DMS53 treated with DMSO at 0.1 percent for 48 hours (cell line): ENCODE data around the gene ADAMTS3.

ENCODE experiments used
- DNase-seq: peaks from one replicate; lab custom pipeline; 2025; ENCODE audit not compliant: unreplicated experiment; lab: John Stamatoyannopoulos, UW

ADAMTS3 gene

DNA sequence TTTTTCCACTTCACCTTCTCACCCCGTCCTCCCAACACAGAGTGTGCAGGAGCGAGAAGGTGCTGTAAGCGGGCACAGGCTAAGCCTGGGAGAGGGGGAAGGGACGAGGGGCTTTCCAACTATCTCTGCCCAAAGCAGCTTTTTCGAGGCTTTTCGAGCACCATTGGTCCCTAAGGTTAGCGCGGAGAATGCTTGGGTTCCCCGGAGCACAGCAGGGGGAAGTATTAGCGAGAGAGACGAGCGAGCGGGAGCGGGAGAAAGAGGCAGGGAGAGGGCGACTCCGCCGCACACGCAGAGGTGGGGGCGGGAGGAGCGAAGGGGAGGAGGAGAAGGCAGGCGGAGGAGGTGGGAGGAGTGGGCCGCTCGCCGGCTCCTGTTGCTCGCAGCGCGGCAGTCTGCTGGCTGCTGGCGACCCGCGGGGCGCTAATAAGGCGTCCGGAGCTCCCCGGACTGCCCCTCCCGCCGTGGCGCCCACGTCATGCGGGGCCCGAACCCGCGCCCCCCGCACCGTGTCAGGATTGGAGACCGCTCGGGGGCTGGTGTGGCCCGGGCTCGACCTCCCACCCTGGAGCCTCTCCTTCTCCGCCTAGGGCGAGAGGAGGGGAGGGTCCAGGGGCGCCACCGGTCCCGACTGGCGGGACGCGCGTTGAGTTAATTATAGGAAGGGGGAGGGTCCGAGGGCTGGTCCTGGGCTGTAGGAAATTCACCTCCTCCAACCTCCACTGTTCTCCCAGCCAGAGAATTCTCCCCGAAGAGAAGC lies at the start of gene ADAMTS3:
TSS of gene ADAMTS3 (minus strand) at position 263 of the 760 bp plus-strand sequence. CDS start 459 bp downstream, outside the sequence.
- peak; percentile 13 for DNase-seq

DNA sequence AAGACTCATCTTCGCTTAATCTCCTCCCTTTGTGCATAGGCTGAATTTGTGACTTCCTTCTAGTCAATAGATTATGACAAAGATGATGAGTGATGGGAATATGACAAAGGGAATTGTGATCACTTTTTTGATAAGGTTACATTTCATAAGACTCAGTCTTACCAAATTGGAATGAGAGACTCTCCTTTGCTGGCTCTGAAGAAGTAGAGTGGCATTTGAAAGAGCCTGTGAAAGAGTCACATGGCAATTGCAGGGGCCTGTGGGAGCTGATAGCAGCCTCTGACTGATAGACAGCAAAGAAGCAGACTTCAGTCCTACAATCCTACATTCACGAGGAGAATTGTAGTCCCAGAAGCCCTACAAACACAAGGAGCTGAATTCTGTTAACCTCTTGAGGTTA lies 44.9 kb upstream of the ADAMTS3 start:
- no peak for DNase-seq

GRCh38 chr4:72606751-72607150 lies 37.7 kb upstream of the ADAMTS3 start:
- DNase-seq, result no peak

DNA sequence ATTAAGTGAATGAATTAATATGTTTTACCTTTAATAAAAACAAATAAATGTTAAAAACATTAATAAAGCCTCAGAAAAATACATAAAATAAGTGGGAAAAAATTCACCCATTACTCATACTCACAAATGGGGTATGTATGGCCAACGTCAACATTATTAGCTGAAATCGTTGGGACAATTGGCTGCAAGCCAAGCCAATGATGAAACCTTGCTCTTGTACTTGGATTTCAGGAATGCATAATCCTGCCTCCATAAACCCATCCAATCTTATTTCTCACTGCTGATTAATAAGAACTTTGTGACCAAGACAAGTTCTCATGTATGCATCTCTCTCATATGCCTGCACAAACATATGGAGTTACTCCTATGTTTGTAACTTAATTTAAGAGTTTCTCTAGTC lies 35.3 kb upstream of the ADAMTS3 start:
- DNase-seq, result no peak

DNA sequence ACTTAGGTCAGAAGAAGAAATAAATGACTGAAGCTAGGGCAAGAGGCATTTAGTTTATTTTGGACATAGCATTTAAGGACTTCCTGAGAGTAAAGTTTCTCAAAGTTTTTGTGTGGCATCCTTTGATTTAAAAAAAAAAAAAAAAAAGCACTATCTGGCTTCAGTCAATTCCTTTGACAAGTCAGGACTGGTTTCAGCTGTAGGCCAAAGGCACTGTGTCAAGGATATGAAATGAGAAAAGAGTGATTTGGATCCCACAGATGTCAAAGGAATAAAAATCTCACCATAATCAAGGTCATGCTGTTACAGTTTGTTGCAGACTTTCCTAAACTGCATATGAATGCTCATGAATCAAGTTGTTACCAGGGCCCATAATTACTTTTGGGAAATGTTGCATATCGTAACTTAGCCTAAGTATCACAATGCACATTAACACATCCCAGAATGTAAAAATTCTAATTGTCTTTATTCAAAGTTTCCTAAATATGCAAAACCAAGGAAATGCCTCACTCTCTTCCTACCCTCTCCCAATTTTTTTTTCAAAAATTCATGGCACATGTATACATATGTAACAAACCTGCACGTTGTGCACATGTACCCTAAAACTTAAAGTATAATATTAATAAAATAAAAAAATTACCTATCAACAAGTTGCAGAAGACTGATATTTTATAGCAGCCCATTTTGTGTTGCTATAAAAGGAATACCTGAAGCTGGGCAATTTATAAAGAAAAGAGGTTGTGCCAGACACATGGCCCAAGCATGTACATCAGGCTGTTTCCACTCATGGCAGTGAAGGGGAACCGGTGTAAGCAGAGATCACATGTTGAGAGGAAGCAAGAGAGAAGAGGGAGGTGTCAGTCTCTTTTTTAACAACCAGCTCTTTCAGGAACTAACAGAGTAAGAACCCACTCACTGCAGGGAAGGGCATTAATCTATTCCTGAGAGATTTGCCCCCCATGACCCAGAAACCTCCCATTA lies 33.7 kb upstream of the ADAMTS3 start:
- DNase-seq, result no peak

DNA sequence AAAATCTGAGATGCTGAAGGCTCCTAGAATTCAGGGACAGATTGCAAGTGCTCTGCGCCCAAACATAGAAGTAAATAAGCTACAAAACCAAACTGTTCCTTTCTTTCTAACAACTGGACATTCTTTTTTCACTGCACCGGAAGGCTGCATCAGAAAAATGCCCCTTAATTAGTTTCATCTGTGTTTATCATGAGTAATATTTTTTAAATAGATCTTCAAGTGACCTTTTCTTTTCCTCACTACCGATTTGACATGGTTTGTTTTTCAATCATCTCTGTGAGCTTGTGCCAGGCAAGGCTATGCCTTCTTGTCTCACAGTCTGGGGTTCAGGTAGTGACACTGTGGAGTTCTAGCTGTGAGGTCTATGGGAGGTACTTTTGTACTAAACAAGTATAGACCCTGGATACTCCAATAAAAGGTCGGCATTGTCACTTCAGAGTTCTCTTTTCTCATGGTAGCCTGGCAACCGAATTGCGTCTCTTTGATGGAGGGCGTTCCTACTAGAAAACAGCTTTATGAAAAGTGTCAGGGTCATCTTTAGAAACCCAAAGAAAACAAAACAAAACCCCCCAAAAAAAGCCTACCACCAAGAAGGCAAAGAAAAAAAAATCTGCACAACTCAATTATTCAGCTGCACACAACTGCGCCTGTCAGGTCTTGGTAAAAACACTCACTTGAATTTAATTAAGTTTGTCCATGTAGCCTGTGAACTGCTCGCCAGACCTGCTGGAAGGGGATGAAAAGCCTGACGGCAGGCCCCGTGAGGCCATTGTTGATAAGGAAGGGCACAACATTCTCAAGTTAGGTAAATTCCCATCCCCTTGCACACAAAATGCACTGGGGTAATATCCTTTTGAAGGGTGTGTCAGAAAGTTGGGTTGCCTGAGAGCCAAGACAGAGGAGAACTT lies 22.8 kb upstream of the ADAMTS3 start:
- DNase-seq, result no peak

GRCh38 chr4:72587334-72587733 lies 18.3 kb upstream of the ADAMTS3 start:
- no peak for DNase-seq

DNA sequence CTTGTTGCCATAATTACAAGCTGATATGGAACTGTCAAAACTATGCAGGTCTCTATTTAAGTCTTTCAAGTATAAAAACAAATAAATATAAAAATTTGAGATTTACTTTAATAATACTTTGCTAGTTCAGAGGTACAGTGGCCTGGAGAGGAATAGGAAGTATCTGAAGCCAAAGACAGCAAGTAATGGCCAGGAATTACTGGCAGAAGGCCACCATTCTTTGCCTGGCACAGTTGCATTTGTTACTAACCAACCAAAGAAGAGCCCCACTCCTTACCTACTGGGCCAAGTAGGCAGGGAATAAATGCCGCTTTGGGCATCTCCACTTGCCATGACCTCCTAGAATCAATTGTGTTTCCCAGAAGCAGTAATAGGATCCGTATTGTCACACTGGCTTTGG lies 13.8 kb upstream of the ADAMTS3 start:
- no peak for DNase-seq

DNA sequence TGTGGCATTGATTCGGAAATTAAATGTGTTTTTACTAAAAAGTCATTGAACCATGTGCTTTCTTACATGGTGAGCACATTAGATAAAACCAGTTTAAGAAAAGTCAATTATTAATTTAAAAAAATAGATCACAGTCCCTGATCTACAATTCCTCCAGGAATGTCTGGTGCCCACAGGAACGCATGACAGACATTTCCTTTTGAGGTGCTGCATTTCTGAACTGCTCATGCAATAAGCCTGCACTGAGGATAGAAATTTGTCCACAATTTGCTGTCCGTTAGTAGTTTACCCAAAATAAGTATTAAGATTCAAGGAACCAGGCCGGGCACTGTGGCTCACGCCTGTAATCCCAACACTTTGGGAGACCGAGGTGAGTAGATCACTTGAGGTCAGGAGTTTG lies 8.2 kb upstream of the ADAMTS3 start:
- DNase-seq, result no peak

GRCh38 chr4:72571337-72571736 lies 2.3 kb upstream of the ADAMTS3 start:
- no peak for DNase-seq

DNA sequence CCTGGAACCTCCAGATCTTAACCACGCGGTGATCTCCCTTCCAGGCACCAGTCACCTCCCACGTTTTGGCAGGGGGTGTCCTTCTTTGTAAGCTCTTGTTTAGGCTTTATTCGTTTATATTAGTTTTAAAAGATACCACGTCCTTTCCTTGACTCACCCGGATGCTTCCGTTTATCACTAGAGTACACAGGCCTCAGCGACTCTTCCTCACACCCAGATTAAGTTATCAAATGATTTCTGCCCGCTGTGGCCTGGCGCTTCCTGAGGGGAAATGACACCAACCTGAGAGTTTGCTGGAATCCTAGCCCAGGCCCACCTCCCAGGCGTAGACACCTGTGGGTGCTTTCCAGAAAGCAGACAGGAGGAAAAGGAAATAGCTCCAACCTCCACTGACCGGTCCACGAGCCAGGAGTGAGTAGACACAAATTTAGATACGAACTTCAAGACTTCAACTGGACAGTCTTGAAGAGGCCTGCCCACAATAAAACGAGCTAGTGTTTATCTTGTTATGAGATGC lies 756 bp upstream of the ADAMTS3 start:
- DNase-seq, result no peak

GRCh38 chr4:72567821-72568675 lies 973 bp downstream of the ADAMTS3 start:
- no peak for DNase-seq

GRCh38 chr4:72567036-72567435 lies 2.0 kb downstream of the ADAMTS3 start:
- no peak for DNase-seq

- DNase-seq, result no peak
Observed at GRCh38 chr4:72566464-72566972, 2.5 kb downstream of the ADAMTS3 start.

- no peak for DNase-seq
Observed at GRCh38 chr4:72564789-72565188, 4.2 kb downstream of the ADAMTS3 start.

- no peak for DNase-seq
Observed at GRCh38 chr4:72564184-72564583, 4.8 kb downstream of the ADAMTS3 start.

- no peak for DNase-seq
Observed at GRCh38 chr4:72558655-72559054, 10.4 kb downstream of the ADAMTS3 start.

- no peak for DNase-seq
Observed at GRCh38 chr4:72557021-72557420, 12.0 kb downstream of the ADAMTS3 start.

GRCh38 chr4:72555377-72555831 lies 13.6 kb downstream of the ADAMTS3 start:
- DNase-seq, result no peak
